Measurements from ENCODE around the gene SCNN1B.
"Not testable (repeated sequence)": the region's sequence is repeated elsewhere in the genome, so short reads cannot be mapped to it uniquely, and the experiment has no call there.

Gene SCNN1B

DNA sequence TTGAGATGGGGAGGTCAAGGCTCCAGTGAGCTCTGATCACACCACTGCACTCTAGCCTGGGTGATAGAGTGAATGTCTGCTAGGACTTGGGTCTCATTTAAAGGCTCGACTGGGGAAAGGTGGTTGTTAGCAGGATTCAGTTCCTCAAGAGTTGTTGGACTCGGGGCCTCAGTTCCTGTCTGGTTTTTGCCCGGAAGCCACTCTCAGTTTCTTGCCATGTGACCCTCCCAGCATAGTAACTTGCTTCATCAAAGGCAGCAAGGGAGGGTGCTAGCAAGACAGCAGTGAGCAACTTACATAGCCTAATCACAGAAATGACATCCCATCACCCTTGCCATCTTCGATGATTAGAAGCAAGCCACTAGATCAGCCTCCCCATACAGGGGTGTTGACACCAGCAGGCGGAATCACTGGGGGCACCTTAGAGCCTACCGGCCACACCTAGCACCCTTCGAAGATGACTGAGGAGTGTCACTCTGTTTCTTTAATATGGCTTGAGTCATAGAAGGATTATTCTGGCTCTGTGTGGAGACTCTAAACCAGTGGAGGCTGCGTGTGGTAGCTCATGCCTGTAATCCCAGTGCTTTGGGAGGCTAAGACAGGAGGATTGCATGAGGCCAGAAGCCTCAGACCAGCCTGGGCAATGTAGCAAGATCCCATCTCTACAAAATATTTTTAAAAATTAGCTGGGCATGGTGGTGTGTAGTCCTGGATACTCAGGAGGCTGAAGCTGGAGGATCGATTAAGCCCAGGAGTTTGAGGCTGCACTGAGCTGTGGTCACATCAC is 13.2 kb upstream of the SCNN1B start:
- no peak for DNase-seq

- no peak for DNase-seq
These were observed 11.7 kb upstream of the SCNN1B start for GRCh38 chr16:23290189-23291062.

DNA sequence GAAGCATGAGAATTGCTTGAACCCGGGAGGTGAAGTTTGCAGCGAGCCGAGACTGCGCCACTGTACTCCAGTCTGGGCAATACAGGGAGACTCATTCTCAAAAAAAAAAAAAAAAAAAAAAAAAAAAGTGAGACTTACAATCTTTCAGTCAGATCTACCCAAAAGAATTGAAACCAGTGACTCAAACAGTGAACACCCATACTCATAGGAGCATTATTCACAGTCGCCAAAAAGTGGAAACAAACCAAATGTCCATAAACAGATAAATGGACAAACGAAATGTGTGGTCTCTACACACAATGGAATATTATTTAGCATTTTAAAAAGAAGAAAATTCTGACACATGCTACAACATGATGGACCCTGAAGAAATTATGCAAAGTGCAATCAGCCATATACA is 9.1 kb upstream of the SCNN1B start:
- DNase-seq, result no peak

GRCh38 chr16:23294260-23294659 is 7.8 kb upstream of the SCNN1B start:
- DNase-seq, result no peak

DNA sequence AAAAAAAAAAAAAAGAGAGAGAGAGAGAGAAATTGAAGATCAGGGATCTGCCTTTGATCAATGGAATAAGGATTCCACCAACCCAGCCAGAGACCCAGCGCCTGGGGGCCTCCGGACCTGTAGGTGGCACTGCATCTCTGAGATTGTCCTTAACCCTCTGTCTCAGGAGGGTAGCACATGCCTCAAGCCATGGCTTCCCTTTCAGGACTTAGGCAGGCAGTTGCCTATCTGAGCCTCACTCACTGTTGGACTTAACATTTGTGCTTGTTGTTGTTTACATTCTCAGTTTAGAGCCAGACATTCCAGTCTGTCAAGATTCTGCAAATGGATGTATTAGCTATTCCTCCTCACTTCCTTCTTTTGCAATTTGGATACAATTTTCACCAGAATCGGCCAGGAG is 5.1 kb upstream of the SCNN1B start:
- DNase-seq, result no peak

GRCh38 chr16:23298290-23298915 is 3.7 kb upstream of the SCNN1B start:
- DNase-seq, result no peak

DNA sequence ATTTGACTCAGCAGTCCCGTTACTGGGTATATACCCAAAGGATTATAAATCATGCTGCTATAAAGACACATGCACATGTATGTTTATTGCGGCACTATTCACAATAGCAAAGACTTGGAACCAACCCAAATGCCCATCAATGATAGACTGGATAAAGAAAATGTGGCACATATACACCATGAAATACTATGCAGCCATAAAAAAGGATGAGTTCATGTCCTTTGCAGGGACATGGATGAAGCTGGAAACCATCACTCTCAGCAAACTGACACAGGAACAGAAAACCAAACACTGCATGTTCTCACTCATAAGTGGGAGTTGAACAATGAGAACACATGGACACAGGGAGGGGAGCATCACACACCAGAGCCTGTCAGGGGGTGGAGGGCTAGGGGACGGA is 2.3 kb upstream of the SCNN1B start:
- not testable (repeated sequence) for DNase-seq

DNA sequence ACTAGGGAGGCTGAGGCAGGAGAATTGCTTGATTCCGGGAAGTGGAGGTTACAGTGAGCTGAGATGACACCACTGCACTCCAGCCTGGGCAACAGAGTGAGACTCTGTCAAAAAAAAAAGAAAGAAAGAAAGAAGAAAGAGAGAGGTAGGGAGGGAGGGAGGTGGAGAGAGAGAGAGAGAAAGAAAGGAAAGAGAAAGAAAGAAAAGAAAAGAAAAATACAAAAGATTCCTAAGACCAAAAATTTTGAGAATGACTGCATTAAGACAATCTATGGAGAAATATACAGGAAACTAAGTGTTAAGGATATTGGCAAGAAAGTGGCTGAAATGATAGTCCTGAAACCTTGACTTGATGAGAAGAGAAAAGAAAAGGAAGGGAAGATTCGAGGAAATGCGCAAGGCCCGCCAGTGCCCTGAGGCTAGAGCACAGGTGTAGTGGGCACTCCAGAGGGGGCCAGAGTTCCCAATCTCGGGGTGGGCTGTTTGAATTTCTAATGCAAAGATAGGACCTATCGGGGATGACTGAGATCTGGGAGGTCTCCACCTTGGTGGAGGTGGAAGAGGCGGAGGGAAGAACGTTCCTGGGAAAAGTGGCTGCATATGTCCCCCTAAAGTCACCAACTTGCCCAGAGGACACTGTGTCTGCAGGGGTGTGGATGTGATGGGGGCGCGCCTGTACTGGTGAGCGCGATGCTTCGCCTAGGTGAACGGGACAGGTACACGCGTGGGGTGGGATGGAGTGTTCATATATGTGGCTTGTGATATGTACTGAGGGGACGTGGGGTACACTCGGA is 654 bp upstream of the SCNN1B start:
- DNase-seq, result no peak

DNA sequence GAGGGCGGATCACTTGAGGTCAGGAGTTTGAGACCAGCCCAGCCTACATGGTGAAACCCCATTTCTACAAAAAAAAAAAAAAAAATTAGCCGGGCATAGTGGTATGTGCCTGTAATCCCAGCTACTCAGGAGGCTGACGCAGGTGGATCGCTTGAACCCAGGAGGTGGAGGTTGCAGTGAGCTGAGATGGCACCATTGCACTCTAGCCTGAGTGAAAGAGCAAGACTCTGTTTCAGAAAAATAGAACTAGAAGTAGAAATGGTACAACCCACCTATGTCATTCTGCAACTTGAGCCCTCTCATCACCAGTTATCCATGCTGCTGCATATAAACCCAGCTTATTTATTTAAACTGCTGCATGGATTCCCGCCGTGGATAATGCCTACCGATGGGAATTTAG is 1.6 kb downstream of the SCNN1B start:
- DNase-seq, result no peak

DNA sequence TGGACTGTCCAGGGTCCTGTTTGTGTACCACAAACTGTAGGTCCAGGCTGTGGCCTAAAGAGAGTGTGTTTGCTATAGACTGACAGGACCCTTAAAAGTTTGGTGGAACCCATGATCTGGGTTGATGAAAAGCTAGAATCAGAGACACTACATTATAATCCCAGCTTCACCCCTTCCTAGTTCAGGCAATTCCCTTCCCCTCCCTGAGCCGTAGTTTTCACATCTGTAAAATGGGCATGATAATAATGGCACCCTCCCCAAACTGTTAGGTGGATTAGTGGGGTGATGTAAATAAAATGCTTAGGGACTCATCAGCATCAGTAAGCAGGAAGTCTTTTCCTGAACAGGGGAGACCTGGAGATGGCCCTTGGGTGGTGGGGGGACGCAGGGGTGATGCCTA is 2.5 kb downstream of the SCNN1B start:
- no peak for DNase-seq

DNA sequence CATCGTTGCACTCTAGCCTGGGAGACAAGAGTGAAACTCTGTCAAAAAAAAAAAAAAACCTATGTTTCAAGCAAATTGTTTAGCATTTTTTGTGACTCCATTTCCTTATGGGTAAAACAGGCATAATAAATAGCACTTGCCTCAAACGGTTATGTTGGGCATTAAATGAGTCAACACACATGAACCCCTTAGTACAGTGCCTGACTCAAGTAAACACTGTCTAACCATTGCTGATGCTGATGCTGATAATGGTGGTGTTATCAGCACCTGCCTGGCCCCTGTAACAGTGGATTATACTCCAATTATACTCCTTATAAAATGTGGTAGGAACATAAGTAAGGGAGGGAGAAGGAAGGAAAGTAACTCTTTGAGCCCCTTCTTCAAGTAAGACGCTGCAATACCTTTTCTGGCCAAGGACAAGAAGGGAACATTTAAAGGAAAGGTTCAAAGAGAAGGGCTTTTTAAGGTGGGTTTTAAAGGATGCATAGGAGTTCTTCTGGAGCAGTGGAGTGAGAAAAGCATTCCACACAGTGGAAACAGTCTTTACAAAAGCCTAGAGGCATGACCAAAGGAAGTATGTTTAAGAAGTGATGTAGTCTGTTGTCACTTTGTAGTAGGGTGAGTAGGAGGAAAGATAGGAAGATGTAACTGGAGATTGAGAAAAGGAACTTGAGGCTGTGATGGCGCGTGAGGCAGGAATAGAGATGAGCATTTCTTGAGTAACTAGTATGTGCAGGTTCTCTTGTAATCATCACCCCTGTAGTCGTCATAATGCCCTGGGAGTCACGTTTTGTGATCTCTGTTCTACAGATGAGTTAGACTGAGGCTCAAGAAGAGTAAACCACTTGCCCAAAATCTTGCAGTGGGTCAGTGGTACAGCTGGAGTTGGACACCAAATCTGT is 4.3 kb downstream of the SCNN1B start:
- no peak for DNase-seq

- DNase-seq, result no peak
These were observed 8.1 kb downstream of the SCNN1B start for GRCh38 chr16:23310217-23310616.

GRCh38 chr16:23310744-23311143 is 8.6 kb downstream of the SCNN1B start:
- no peak for DNase-seq

DNA sequence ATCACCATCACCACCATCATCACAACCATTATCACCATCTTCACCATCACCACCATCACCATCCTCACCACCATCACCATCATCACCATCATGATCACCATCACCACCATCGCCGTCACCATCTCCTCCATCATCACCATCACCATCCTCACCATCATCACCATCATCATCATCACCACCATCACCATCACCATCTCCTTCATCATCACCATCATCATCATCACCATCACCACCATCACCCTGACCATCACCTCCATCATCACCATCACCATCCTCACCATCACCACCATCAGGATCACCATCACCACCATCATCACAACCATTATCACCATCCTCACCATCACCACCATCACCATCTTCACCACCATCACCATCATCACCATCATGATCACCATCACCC is 14.1 kb downstream of the SCNN1B start:
- no peak for DNase-seq

- no peak for DNase-seq
These were observed 14.6 kb downstream of the SCNN1B start for GRCh38 chr16:23316634-23317265.

- no peak for DNase-seq
These were observed 15.2 kb downstream of the SCNN1B start for GRCh38 chr16:23317266-23317661.

DNA sequence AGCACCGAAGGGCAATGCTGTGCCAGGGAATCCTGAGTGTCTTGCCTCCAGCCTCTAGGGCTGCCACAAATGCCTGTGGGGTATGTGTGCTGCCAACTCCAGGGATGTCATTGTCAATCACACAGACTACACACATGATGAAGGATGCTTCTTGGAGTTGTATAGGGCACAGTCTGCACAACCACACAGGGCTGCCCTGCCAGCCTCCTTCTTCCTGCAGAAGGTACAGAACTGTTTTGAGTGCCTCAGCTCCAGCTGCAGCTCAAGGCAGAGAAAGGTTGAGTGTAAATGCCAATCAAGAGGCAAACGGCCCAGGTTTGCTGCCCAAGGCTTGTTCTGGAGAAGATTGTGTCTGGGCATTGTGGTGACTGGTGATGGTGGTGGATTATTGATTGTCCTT is 15.6 kb downstream of the SCNN1B start:
- DNase-seq, result no peak

DNA sequence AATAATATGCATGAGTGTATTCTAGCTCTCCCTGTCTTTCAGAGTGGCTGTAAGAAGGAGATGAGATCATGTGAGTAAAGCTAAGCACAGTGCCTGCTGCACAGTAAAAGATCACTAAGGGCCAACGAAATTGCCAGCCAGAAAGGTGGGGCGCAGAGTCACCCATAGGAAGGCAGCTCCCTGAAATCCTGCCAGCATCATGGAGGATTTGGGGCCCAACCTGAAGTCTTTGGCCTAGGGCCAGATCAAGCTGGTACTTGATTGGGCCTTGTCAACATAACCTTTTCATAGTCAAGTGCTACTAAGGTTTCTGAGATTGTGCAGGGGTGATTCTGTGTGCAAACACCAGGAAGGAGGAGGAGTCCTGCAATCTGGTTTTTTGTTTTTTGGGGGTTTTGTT is 16.5 kb downstream of the SCNN1B start:
- no peak for DNase-seq

- no peak for DNase-seq
These were observed 17.9 kb downstream of the SCNN1B start for GRCh38 chr16:23319861-23320615.

- DNase-seq, result no peak
These were observed 18.6 kb downstream of the SCNN1B start for GRCh38 chr16:23320693-23321092.

Data from CD4-positive, alpha-beta T cell treated with Interleukin-15 for 1 hour (primary cell).